Stimulated activated CD8-positive, alpha-beta memory T cell treated with anti-CD3 and anti-CD28 coated beads, Interleukin-7, amount 100 ng/mL, for 1 hour (primary cell): Measurements from ENCODE around the gene FAM81A.
A peak's percentile ranks its signal among the peaks of the same experiment; 100 is the strongest.
"Not testable (repeated sequence)": the region's sequence is repeated elsewhere in the genome, so short reads cannot be mapped to it uniquely, and the experiment has no call there.

ENCODE experiments used
- DNase-seq, 2 donors: peaks; one replicate each; pipeline ENCODE4 v3.0.0-alpha.2; 2020; ENCODE audit warnings: low read depth in 2 of 2

FAM81A gene

DNA sequence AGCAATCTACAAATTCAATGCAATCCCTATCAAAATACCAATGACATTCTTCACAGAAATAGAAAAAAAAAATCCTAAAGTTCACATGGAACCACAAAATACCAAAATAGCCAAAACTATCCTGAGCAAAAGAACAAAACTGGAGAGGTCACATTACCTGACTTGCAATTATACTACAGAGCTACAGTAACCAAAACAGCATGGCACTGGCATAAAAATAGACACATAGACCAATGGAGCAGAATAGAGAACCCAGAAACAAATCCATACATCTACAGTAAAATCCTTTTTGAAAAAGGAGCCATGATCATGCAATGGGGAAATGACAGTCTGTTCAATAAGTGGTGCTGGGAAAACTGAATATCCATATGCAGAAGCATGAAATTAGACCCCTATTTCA, 51.5 kb downstream of the FAM81A start:
- DNase-seq = not testable (repeated sequence)

DNA sequence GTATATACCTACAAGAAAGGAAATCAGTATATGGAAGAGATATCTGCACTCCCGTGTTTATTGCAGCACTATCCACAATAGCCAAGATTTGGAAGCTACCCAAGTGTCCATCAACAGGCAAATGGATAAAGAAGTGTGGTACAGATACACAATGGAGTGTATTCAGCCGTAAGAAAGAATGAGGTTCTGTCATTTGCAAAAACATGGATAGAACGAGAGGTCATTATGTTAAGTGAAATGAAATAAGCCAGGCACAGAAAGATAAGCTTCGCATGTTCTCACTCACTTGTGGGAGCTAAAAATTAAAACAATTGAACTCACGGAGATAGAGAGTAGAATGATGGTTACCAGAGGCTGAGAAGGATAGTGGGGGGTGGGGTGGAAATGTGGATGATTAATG, 53.1 kb downstream of the FAM81A start:
- no peak for DNase-seq

DNA sequence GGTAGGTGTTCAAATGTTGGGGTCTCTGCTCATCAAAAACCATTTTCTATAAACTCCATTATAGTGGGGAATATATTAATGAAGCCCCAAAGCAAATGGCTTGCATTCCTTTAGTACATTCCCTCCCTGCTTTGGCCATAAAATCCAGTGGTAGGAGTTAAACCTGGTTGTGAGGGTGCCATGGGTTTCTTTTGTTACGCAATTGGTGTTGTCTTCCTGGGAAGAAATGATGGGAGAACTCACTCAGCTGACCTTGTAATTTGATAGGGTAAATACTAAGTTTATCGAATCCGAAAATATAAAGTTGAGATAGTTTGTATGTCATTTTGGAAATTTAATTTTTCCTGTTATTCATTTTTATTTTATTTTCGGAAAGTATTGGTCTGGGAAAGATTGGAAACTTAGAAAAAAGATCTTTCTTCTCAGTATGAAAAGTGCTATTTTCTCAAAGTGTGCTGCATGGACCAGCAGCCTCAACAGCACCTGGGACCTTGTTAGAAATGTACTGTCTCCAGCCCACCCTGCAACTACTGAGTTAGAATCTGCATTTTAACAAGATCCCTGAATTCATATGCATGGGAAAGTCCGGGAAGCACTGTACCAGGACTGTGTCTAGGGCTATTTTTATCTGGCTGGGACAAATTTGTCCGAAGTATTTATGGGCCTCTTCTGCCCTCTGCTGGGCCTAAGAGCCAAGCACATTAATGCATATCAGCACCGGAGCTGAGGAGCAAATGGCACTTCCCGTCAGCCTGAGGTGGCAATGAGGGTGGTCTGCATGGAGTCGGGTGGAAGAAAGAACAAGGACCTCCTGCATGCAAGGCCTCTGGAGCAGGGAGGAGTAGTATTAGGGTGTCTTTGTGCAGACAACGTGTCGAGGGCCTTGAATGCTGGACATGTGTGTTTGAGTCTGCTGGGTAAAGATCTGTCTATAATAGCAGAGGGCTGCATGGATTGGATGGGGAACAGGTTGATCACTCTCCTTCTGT, 54.7 kb downstream of the FAM81A start:
- peak; percentile 25 to 27 for DNase-seq

DNA sequence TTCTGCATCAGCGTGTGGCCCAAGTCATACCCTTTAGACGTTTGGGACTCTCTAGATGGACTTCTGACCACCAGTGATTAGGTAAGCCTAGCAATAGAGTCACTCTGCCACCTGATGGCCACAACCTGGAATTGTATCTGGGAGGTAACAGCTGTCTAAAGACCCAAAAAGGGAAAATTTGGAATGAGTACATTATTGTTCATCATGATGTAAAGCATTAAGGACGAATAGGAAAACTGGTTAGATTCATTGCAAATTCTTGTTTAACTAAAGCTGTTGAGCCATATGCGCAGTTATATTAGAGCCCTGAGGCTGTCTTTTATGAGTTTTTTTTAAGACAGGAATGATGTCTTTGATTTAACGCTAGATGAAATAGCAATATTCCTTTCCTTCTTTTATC, 63.6 kb downstream of the FAM81A start:
- no peak for DNase-seq

- no peak for DNase-seq
Measured at GRCh38 chr15:59515190-59515589, 77.2 kb downstream of the FAM81A start.

DNA sequence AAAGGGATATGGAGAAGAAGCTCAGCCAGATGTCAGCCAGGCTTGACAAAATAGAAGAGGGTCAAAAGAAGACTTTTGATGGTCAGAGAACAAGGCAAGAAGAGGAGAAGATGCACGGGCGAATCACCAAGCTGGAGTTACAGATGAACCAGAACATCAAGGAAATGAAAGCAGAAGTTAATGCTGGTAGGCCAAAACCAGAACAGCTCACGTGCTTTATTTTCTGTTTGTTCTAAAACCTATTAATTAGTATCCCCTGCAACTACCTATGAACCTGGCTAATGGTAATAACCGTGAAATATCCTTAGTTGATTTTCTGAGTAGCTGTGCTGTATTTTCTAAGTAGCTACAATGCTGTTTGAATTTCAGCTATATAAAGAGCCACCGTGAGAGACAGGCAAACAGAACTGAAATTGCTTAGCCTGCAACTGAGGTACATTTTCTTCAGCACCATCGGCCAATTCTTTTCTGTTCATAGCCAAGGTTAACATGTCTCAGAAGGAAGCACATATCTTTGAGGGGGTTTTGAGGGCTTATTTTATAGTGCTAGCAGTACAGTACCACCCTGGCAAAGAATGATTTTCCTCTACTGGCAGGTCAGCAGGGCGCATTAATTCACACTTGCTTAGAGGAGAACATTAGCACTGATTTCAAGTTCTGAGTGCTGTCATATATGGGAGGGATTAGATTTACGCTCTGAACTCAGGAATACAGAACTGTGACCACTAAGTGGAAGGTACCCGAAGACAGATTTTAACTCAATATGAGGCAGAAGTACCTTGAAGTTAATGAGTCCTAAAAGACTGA, 78.9 kb downstream of the FAM81A start:
- DNase-seq = no peak

DNA sequence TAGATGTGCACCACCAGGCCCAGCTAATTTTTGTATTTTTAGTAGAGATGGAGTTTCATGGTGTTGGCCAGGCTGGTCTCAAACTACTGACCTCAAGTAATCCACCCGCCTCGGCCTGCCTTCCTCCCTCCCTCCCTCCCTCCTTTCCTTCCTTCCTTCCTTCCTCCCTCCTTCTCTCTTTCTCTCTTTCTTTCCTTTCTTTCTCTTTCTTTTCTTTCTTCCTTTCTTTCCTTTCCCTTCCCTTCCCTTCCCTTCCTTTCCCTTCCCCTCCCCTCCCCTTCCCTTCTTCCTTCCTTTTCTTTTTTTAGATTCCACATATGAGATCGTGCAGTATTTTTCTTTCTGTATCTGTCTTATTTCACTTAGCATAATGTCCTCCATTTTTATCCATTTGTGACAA, 81.3 kb downstream of the FAM81A start:
- no peak for DNase-seq

- no peak for DNase-seq
Measured at GRCh38 chr15:59521443-59521842, 83.5 kb downstream of the FAM81A start.

DNA sequence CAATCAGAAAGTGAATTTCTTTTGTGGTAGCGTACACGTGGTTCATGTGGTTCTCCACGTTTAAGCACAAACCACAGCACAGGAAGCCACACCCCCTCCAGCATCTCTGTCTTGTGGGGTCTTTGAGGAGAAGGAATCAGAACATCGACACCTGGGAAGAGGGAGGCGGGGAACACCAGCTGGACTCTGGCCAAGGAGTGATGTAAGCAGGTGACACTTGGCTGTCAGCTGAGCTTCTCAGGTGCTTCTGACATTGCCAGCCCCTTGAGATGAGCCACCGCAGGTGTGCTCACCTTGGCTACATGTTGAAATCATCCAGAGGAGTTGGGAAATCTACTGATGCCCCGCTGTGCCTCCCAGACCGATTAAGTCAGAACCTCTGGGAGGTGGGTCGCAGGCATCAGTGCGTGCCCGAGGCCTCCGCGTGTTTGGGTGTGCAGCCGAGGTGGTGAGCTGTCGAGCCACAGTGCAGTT, 85.0 kb downstream of the FAM81A start:
- peak in 1 of 2 donors; percentile 18 for DNase-seq

GRCh38 chr15:59523702-59524101, 85.7 kb downstream of the FAM81A start:
- DNase-seq = no peak

DNA sequence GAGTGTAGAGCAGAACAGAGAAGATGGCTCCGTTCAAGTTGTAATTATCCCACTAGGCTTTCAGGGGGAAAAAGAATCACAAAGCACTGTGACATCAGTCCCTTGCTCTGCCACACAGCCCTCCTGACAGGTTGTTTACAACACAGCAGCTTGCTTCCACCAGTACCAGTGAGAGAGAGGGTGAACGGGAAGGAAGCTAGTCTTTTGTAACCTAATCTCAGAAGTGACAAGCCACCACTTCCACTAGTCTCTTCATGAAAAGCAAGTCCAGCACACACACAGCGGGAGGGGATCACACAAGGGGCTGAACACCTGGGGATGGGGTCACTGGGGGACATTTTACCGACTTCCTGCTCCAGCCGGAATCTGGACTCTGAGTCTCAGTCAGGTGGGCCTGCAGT, 86.3 kb downstream of the FAM81A start:
- DNase-seq = no peak

GRCh38 chr15:59526466-59526865, 88.5 kb downstream of the FAM81A start:
- not testable (repeated sequence) for DNase-seq

DNA sequence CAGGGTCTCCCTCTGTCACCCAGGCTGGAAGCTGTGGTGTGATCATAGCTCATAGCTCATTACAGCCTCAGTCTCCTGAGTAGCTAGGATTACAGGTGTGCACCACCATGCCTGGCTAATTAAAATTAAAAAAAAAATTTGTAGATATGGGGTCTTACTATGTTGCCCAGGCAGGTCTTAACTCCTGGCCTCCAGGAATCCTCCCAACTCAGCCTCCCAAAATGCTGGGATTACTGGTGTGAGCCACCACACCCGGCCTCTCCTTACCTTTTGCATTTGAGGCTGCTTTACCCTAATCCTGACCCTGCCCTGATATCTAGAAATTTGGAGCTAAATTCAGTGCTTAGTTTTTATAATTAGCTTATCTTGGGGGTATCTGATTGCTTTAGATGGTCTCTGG, 90.4 kb downstream of the FAM81A start:
- DNase-seq = no peak

DNA sequence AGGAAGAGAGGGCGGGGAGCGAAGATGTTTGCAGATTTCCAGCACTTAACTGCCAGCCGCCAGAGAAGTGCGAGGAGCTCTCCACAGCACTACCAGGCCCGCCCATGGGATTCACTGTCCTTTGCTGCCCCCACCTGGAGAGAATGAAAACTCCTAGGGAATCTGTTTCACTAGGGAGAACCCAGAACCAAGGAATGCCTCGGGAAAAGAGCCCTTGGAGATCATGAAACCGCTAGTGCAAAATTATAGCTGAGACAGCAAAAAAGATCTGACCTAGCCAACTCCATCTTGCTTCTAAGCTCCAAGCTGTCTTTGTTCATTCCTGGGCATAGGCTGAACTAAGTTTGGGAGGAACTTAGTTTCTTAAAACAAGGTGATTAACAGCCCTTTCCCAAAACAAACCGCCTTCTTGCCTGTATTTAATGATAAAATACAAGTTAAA, 91.0 kb downstream of the FAM81A start:
- DNase-seq = peak; percentile 36 to 47

- DNase-seq = no peak
Measured at GRCh38 chr15:59531066-59531675, 93.2 kb downstream of the FAM81A start.

GRCh38 chr15:59532770-59533379, 94.9 kb downstream of the FAM81A start:
- DNase-seq = no peak

DNA sequence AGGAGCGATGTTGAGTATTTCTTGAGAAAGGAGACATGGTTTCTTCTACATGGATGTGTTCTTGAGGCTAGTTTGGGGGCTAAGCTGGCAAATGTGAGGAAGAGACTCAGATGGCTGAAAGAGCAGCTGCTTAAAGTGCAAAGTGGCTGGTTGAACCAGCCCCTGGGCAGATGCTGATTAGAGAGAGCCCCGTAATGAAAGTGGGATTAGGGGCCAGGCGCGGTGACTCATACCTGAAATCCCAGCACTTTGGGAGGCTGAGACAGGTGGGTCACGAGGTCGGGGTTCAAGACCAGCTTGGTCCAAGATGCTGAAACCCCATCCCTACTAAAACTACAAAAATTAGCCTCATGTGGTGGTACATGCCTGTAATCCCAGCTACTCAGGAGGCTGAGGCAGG, 98.6 kb downstream of the FAM81A start:
- DNase-seq = no peak

- DNase-seq = no peak
Measured at GRCh38 chr15:59537403-59537802, 99.4 kb downstream of the FAM81A start.

GRCh38 chr15:59538494-59538893, 100.5 kb downstream of the FAM81A start:
- DNase-seq = no peak

DNA sequence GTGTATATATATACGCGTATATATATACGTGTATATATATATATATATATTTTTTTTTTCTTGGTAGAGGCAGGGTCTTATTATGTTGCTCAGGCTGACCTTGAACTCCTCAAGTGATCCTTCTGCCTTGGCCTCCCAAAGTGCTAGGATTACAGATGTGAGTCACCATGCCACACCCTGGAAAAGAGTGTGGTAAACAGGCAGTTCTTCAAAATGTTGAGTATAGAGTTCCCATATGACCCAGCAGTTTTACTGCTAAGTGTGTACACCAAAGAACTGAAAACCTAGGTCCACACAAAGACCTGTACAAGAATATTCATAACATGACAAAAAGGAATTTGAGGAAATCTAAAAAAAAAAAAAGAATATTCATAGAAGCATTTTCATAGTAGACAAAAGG, 101.8 kb downstream of the FAM81A start:
- DNase-seq = no peak

DNA sequence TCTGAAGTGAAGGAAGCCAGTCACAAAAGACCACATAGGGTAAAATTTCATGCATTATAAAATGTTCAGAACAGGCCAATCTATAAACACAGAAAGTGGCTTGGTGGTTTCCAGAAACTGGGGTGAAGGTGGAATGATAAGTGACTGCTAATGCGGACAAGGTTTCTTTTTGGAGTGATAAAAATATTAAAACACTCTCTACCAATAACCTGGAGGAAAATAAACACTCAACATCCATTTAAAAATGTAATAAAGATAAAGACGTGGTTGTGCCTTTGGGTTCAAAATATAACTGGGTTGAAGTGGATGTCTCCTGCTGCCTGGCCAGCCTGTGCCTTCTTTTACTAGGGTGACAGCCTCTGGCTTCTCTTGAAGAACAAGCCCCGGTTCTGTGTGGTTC, 102.7 kb downstream of the FAM81A start:
- DNase-seq = no peak

DNA sequence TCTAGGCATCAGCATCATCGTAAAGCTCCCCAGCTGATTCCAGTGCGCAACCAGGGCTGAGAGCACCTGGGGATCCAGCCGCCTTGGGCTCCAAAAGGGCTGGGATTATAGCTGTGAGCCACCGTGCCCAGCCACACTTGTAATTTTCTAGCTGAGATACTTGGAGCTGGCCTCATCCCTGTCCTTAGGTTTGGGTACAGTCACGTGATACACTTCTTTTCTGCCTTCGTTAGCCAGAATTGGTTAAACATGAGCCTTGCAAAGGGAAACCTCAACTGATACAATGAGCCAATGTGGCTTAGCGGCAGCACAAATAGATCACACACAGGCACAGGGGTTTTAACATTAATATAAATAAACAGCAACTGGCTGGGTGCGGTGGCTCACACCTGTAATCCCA, 103.8 kb downstream of the FAM81A start:
- no peak for DNase-seq
